SK-N-MC (cell line): Measurements from ENCODE around the gene TSFM.

Experiments
- EZH2 ChIP-seq: fragments of 200-600 bp; sonication (generic); IDR thresholded peaks from one replicate; pipeline ENCODE4 v1.6.1; 2017; ENCODE audit warnings: antibody characterized with exemption
- POLR2AphosphoS5 ChIP-seq: IDR thresholded peaks from 2 replicates; pipeline ENCODE4 v1.6.1; 2012; ENCODE audit warnings: mild to moderate bottlenecking, low read depth, low read length, borderline replicate concordance

DNA sequence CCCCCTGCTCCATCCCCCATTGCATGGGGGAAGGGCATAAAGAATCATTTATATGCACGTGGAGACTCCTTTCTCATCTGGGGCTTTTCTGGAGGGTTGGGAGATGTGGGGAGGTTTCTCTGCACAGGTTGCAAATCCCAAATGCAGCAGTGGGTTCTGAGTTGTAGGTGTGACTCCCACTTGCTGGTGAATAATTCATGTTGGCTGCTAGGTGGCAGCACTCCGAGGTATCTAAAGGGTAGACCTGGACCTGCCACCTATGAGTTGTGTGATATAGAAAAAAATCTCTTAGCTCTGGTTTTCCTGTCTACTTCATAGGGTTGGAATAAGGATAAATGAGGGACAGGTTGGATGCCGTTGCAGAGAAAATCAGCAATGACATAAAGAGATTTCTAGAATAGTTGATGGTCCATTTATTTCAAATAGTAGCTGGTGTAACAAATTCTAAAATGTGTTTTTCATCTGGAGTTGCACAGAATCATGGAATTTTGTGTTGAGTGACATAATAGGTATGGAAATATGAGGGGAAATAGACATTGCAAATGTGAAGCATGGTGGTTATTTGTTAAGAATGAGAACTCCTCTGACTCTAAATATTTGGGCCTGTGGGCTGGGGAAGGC lies 23.1 kb upstream of the TSFM start:
- TF ChIP-seq EZH2: no peak
- no peak for TF ChIP-seq POLR2AphosphoS5
